GM23338 (cell line): ENCODE results near the gene TRIP10. TPM values are rescaled to one million over a fixed set of nuclear protein-coding genes. Genes with fewer than 3 reads are reported as not detected.

Experiments
- ATAC-seq: fragments of 200-7000 bp; cut with Tn5 transposase; 3 replicates; pipeline ENCODE4 v1.9.1; 2020
- DNase-seq: peaks from one replicate; pipeline ENCODE4 v3.0.0-alpha.2; 2015; ENCODE audit warnings: low spot score
- H2AFZ ChIP-seq: fragments of 200-600 bp; sonication (generic); 2 replicates; pipeline ENCODE4 v1.8.0; 2016; ENCODE audit warnings: antibody characterized with exemption, mild to moderate bottlenecking, moderate library complexity
- H3F3A ChIP-seq: fragments of 200-600 bp; sonication (generic); replicated peaks from 2 replicates; pipeline ENCODE4 v1.8.0; 2017; ENCODE audit warnings: antibody characterized with exemption, mixed run types, low read depth
- H3K27ac ChIP-seq: fragments of 200-600 bp; sonication (generic); 2 replicates; pipeline ENCODE4 v1.6.1; 2016; ENCODE audit warnings: low read depth
- H3K27me3 ChIP-seq: fragments of 200-600 bp; sonication (generic); 2 replicates; pipeline ENCODE4 v1.8.0; 2016; ENCODE audit warnings: mild to moderate bottlenecking, mixed run types, moderate library complexity; ENCODE audit not compliant: insufficient read depth
- H3K36me3 ChIP-seq: fragments of 200-600 bp; sonication (generic); 2 replicates; pipeline ENCODE4 v1.8.0; 2016; ENCODE audit warnings: mild to moderate bottlenecking; ENCODE audit not compliant: insufficient read depth
- H3K4me1 ChIP-seq: fragments of 200-600 bp; sonication (generic); 2 replicates; pipeline ENCODE4 v1.8.0; 2016; ENCODE audit warnings: mild to moderate bottlenecking, moderate library complexity; ENCODE audit not compliant: insufficient read depth
- H3K4me2 ChIP-seq: fragments of 200-600 bp; sonication (generic); 2 replicates; pipeline ENCODE4 v1.7.1; 2017; ENCODE audit warnings: mixed run types
- H3K4me3 ChIP-seq: fragments of 200-600 bp; sonication (generic); 2 replicates; pipeline ENCODE4 v1.6.1; 2016; ENCODE audit warnings: mixed run types
- H3K79me2 ChIP-seq: fragments of 200-600 bp; sonication (generic); replicated peaks from 2 replicates; pipeline ENCODE4 v1.8.0; 2017; ENCODE audit warnings: mild to moderate bottlenecking; ENCODE audit not compliant: insufficient read depth
- H3K9me2 ChIP-seq: fragments of 200-600 bp; sonication (generic); 2 replicates; pipeline ENCODE4 v1.8.0; 2017; ENCODE audit not compliant: insufficient read depth
- H4K20me1 ChIP-seq: fragments of 200-600 bp; sonication (generic); replicated peaks from 2 replicates; pipeline ENCODE4 v1.8.0; 2017; ENCODE audit warnings: mild to moderate bottlenecking; ENCODE audit not compliant: insufficient read depth
- H3K27ac Mint-ChIP-seq: 2 replicates; pipeline ENCODE4 v1.8.0; 2020; ENCODE audit warnings: inconsistent platforms, mild to moderate bottlenecking, moderate library complexity, mixed read lengths
- H3K27me3 Mint-ChIP-seq: 3 replicates; pipeline ENCODE4 v1.8.0; 2022; ENCODE audit warnings: low read depth, mild to moderate bottlenecking, moderate library complexity, mixed read lengths, inconsistent platforms; ENCODE audit not compliant: insufficient read depth, poor library complexity
- H3K36me3 Mint-ChIP-seq: 3 replicates; pipeline ENCODE4 v1.8.0; 2021; ENCODE audit warnings: low read depth, mild to moderate bottlenecking, inconsistent platforms, moderate library complexity, mixed read lengths
- H3K4me1 Mint-ChIP-seq: 3 replicates; pipeline ENCODE4 v1.8.0; 2020; ENCODE audit warnings: mild to moderate bottlenecking, inconsistent platforms, mixed read lengths
- H3K4me3 Mint-ChIP-seq: 3 replicates; pipeline ENCODE4 v1.8.0; 2021; ENCODE audit warnings: moderate library complexity, mild to moderate bottlenecking, inconsistent platforms, mixed read lengths
- H3K9me3 Mint-ChIP-seq: 3 replicates; pipeline ENCODE4 v1.8.0; 2020; ENCODE audit warnings: moderate library complexity, mild to moderate bottlenecking, inconsistent platforms, mixed read lengths
- CREB1 ChIP-seq: fragments of 250-450 bp; sonication (Bioruptor Pico); IDR thresholded peaks from 2 replicates; pipeline ENCODE4 v1.5.0; 2020; ENCODE audit warnings: low read depth, mild to moderate bottlenecking, moderate library complexity
- CTCF ChIP-seq, 2 experiments: fragments of 200-600 bp in 1 of 2; sonication (generic) in 1 of 2; conservative IDR thresholded peaks; 2 replicates each; pipeline versions ENCODE4 v1.5.1 to v1.6.1; 2016 to 2017; ENCODE audit warnings: antibody characterized with exemption in 2 of 2, low read depth in 2 of 2, mild to moderate bottlenecking in 2 of 2, moderate library complexity in 1 of 2
- ETS1 ChIP-seq: IDR thresholded peaks from 2 replicates; pipeline ENCODE4 v1.6.1; 2016; ENCODE audit warnings: antibody characterized with exemption
- EZH2 ChIP-seq: fragments of 200-600 bp; sonication (generic); IDR thresholded peaks from one replicate; pipeline ENCODE4 v1.8.0; 2017; ENCODE audit warnings: antibody characterized with exemption, mild to moderate bottlenecking, low read depth; ENCODE audit not compliant: unreplicated experiment
- EZH2phosphoT487 ChIP-seq: fragments of 200-600 bp; sonication (generic); IDR thresholded peaks from one replicate; pipeline ENCODE4 v1.8.1; 2018; ENCODE audit warnings: antibody characterized with exemption; ENCODE audit not compliant: unreplicated experiment
- JUNB ChIP-seq: IDR thresholded peaks from one replicate; pipeline ENCODE4 v1.6.1; 2016; ENCODE audit warnings: antibody characterized with exemption; ENCODE audit not compliant: unreplicated experiment
- NANOG ChIP-seq: IDR thresholded peaks from 2 replicates; pipeline ENCODE4 v1.6.1; 2016; ENCODE audit warnings: antibody characterized with exemption, borderline replicate concordance
- REST ChIP-seq: IDR thresholded peaks from one replicate; pipeline ENCODE4 v1.6.1; 2018; ENCODE audit warnings: antibody characterized with exemption; ENCODE audit not compliant: unreplicated experiment
- STAT1 ChIP-seq: IDR thresholded peaks from one replicate; pipeline ENCODE4 v1.6.1; 2016; ENCODE audit warnings: antibody characterized with exemption; ENCODE audit not compliant: unreplicated experiment
- ZNF114 ChIP-seq: fragments of 250-450 bp; sonication (Bioruptor Pico); IDR thresholded peaks from 2 replicates; pipeline ENCODE4 v1.5.0; 2020; ENCODE audit warnings: mild to moderate bottlenecking, moderate library complexity
- polyA plus RNA-seq: library from polyadenylated mRNA; unstranded; fragments of >200 nt; fragmentation: Nextera tagmentation; extraction: Ambion mirVana; gene quantifications from 2 replicates; pipeline ENCODE4 v1.2.1, GENCODE V29; 2016
- total RNA-seq: library from RNA; depleted of rRNA; stranded (reverse); fragments of >200 nt; shearing (Covaris generic); gene quantifications from 2 replicates; pipeline ENCODE4 v1.2.3, GENCODE V29; 2014

Gene TRIP10
- total and polyA plus RNA-seq, 2 experiments from 2014 or later, result 56.8 to 68.5 TPM

- peak; percentile 36 for DNase-seq
- peaks cover 10% of the 10 kb centered on the region; the same call in 1 of the 2 replicates for H3K4me1 ChIP-seq
- peaks cover 54% of the 10 kb centered on the region for H3K9me3 Mint-ChIP-seq
Observed at GRCh38 chr19:6772028-6772865, 32.8 kb downstream of the TRIP10 start, which contains the start of gene VAV1. VAV1 (plus strand) TSS chr19:6772708; CDS start chr19:6772808, 100 bp downstream.

GRCh38 chr19:6772866-6773322 lies 33.4 kb downstream of the TRIP10 start:
- Mint-ChIP-seq H3K27me3 (peaks cover 13% of the 10 kb centered on the region), H3K4me3 (no peak overlapping the region), H3K36me3 (peaks cover 35% of the 10 kb centered on the region), H3K27ac (no peak overlapping the region), H3K9me3 (peaks cover 60% of the 10 kb centered on the region), H3K4me1 (0 out of 3 replicates have a peak, but pooled peaks cover 3% of the 10 kb centered on the region)
- Histone ChIP-seq H3K36me3 (no peaks in the 10 kb centered on the region), H4K20me1 (no peaks in the 10 kb centered on the region), H2AFZ (peak overlapping the region; percentile 94), H3K9me2 (no peaks in the 10 kb centered on the region), H3F3A (no peaks in the 10 kb centered on the region), H3K4me2 (peak overlapping the region; percentile 51; the same call in 1 of the 2 replicates), H3K27ac (no peak overlapping the region), H3K4me3 (no peak overlapping the region), H3K27me3 (no peaks in the 10 kb centered on the region), H3K4me1 (peaks cover 10% of the 10 kb centered on the region; the same call in 1 of the 2 replicates), H3K79me2 (no peaks in the 10 kb centered on the region)
- no peak for ATAC-seq
- DNase-seq, result no peak
- no peak for TF ChIP-seq ETS1
- TF ChIP-seq EZH2, result no peak
- TF ChIP-seq JUNB, result no peak
- no peak for TF ChIP-seq STAT1
- TF ChIP-seq EZH2phosphoT487, result no peak
- TF ChIP-seq NANOG, result no peak
- no peak for TF ChIP-seq CREB1 (CRISPR knock-in tag)
- no peak for TF ChIP-seq REST
- no peak for TF ChIP-seq ZNF114
- no peak for TF ChIP-seq CTCF (conservative IDR thresholded peaks at IDR 0.05; ENCODE audit: low read depth in 2 of 2)

More at GRCh38 chr19:6772028-6772865, 32.8 kb downstream of the TRIP10 start, which contains the start of gene VAV1:
- Mint-ChIP-seq H3K27ac (no peak within 1 kb of the TSS), H3K4me3 (no peak within 1 kb of the TSS), H3K36me3 (peaks cover 32% of the 10 kb centered on the region), H3K4me1 (0 out of 3 replicates have a peak, but pooled peaks cover 4% of the 10 kb centered on the region), H3K27me3 (peaks cover 13% of the 10 kb centered on the region)
- no peaks in the 10 kb centered on the region for H3F3A ChIP-seq
- ATAC-seq, result no peak
- no peaks in the 10 kb centered on the region for H3K36me3 ChIP-seq
- peak within 1 kb of the TSS; percentile 51; the same call in 1 of the 2 replicates for H3K4me2 ChIP-seq
- no peaks in the 10 kb centered on the region for H3K9me2 ChIP-seq
- no peak within 1 kb of the TSS for H3K4me3 ChIP-seq
- no peaks in the 10 kb centered on the region for H3K27me3 ChIP-seq
- no peaks in the 10 kb centered on the region for H3K79me2 ChIP-seq
- no peak within 1 kb of the TSS for H3K27ac ChIP-seq
- TF ChIP-seq NANOG, result no peak
- TF ChIP-seq EZH2phosphoT487, result no peak
- TF ChIP-seq CTCF (conservative IDR thresholded peaks at IDR 0.05; ENCODE audit: low read depth in 2 of 2), result peak in 1 of 2 experiments; percentile 47; a peak in 3 of 4 replicates
- no peak for TF ChIP-seq ZNF114
- H4K20me1 ChIP-seq, result no peaks in the 10 kb centered on the region
- peak within 1 kb of the TSS; percentile 94 for H2AFZ ChIP-seq
